Stimulated activated CD8-positive, alpha-beta memory T cell treated with anti-CD3 and anti-CD28 coated beads, Interleukin-12 subunit alpha, Interleukin-12 subunit beta, amount 100 ng/mL, for 24 hours (primary cell): Measurements from ENCODE around the gene TRPC5OS.

Source experiments
- DNase-seq: peaks from one replicate; pipeline ENCODE4 v3.0.0-alpha.2; 2020; ENCODE audit errors: extremely low read depth

Gene TRPC5OS

GRCh38 chrX:111875881-111876280 is at the start of gene TRPC5OS:
Gene TRPC5OS (plus strand): TSS chrX:111876181. CDS start chrX:111901850, 25,669 bp downstream.
- DNase-seq: no peak

- no peak for DNase-seq
Observed at GRCh38 chrX:111829345-111829744, 46.6 kb upstream of the TRPC5OS start.

- DNase-seq: no peak
Observed at GRCh38 chrX:111830571-111830970, 45.4 kb upstream of the TRPC5OS start.

- DNase-seq: no peak
Observed at GRCh38 chrX:111831343-111831742, 44.6 kb upstream of the TRPC5OS start.

DNA sequence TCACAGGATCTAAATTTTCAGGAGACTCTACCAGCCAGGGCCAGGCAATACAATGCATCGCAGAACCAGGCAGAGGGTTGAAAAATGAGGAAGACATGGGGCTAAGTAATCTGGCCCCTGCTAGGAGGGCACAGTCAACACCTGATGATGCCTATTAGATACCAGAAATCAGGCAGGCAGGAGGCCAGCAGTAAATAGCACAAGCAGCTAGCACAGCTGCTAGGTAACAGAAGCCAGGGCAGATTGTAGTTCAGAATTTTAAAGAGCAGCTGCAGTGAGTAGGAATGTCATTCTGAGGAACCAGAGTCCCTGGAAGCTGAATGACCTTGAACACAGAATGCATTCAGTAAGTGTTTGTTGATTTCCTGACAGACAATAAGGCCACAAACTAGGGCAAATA is 38.8 kb upstream of the TRPC5OS start:
- no peak for DNase-seq

- no peak for DNase-seq
Observed at GRCh38 chrX:111847491-111848133, 28.4 kb upstream of the TRPC5OS start.

DNA sequence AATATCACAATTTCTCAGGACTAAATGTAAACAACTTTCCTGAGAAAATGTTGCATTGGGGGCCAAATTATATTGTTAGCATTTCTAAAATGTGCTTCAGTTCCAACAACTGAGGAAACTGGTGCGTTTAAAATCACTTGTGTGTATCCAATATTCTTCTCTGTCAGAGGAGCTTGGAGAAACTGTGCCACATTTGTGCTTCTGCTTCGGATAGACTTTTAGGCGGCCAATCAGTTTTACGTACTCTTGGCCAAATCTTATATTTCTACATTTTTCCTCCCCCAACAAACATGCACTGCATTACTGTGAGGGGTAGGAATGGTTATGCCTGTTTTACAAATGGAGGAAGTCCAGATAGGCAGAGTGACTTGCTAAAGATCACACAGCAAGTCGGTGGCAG is 27.4 kb upstream of the TRPC5OS start:
- no peak for DNase-seq

GRCh38 chrX:111850975-111851374 is 25.0 kb upstream of the TRPC5OS start:
- DNase-seq: no peak

DNA sequence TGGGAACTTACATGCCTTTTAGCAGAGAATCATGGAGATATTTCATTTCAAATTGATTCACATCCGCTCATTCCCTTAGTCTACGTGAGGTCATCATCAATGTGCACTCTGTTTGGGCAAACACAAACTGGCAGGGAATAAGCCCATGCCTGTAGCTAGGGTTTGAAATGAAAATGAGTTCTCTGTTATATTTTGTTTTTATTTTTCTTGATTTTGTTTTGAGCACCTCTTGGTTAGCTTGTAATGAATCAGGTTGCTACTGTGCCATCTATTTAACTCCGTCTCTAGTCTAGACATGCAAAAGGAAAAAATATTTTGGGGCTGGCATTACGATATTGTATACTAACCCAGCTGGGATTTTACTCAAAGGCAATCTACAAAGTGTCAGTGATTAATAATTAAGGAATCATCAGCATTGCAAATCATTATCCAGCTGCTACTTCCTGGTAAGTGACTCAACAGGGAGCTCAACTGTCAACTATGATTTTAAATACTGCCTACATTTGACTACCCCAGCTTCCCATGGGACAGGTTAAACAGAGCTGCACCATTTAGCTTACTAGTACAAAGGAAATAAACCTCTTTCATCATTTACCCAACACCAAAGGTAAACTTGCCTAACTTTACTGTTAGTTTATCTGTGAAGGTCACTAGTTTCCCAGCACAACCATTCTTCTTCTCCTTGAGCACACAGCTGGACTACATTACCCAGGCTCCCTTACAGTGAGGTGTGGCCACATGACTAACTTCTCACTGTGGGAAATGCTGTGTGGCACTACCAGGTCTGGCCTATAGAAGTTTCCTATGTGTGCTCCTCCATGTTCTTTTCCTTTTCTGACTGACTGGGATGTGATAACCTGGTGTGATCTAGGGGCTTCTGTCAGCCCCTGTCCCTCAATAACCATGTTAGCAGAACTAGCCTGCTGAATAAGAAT is 21.2 kb upstream of the TRPC5OS start:
- DNase-seq: no peak

DNA sequence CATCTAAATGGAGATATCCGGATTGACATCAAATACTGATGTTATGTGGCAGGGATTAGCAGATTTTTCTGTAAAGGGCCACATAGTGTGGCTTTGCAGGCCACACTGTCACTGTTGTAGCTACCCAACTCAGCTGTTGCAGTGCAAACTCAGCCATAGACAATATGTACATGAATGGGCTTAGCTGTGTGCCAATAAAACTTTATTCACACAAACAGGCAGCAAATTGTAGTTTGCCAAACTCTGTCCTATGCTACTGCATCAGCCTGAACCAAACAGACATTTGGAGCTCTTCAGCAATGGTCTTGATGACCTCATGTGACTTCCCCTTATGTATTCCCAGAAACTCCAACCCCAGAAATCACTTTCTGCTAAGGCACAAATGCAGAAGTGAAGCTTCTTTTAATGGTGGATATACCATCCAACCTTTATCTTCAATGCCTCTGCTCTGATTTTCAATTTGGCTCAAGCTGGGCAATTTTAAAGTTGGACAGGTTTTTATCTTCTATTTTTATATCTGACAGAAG is 18.4 kb upstream of the TRPC5OS start:
- no peak for DNase-seq

DNA sequence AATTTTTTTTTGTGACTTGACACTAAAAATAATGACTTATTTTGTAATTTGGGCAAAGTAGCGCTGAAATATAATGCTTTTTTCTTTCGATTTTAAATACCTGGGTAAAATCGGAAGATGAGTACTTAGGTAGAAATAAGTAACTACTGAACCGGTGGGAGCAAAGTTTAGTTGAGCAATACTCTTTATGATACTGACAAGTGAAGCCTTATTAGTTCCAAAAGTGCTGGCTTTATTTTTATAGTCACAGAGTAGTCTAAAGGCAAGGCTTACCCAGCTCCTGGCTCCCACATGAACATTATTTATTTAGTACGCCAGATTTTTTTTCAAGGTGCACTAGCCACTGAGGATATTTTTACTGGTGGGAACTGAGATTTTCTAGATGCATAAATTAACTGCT is 14.4 kb upstream of the TRPC5OS start:
- DNase-seq: no peak

- DNase-seq: no peak
Observed at GRCh38 chrX:111867236-111867635, 8.7 kb upstream of the TRPC5OS start.

- DNase-seq: no peak
Observed at GRCh38 chrX:111868726-111869638, 7.0 kb upstream of the TRPC5OS start.

- DNase-seq: no peak
Observed at GRCh38 chrX:111869639-111870034, 6.3 kb upstream of the TRPC5OS start.

DNA sequence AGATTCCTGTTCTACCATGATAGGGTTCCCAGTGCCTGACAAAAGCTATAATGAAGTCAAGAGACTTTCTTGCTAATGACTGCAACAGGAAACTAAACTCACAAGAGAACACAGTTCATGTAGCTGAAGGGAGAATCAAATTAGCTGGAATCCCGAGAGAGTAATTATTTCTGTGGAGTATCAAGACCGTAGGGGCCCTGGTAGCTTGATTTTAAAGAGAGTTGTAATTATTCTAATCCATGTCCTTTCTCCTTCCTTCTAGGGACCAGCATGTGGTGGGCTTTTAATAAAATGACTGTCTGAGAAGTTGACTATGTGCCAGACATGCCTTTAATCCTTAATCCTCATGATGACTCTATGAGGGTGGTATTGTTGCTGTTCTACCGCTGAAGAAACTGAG is 1.7 kb upstream of the TRPC5OS start:
- no peak for DNase-seq

- no peak for DNase-seq
Observed at GRCh38 chrX:111876646-111877045, 665 bp downstream of the TRPC5OS start.

- no peak for DNase-seq
Observed at GRCh38 chrX:111877681-111878080, 1.7 kb downstream of the TRPC5OS start.

DNA sequence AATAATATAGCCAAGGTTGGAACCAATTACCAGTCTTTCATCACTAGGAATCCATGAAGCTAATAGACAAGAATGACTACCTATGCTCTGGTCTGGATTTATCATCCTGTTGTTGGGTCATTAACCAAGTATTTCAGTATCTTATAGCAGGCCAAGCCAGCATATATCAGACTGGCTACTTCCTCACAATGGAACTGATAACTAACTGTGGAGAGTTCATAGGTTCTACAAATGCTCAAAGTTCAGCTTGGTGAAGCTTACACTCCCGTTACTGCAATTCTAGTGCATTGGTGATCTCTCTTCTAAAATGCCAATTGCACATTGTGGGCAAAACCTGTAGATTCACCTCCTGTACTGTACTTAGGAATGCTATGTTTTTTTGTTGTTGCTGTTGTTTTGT is 4.8 kb downstream of the TRPC5OS start:
- no peak for DNase-seq

- no peak for DNase-seq
Observed at GRCh38 chrX:111881715-111882114, 5.7 kb downstream of the TRPC5OS start.

DNA sequence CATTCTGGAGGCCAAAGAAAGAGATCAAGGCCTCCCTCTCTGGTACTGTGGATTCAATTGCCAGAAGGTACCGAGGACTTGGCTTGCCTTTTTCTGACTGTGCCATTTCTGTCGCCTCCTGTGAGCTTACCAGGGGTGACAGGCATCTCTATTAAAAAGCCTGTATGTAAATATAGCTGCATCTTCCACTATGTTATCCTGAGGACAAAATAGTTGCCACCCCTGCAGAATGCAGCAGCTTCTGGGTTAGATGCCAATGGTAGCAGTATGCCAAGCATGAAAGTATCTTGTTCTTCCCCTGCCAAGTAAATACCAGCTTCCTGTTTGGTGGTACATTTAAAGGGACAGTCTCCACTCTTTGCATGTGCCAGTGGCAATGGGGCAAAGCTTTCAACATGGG is 10.7 kb downstream of the TRPC5OS start:
- no peak for DNase-seq

DNA sequence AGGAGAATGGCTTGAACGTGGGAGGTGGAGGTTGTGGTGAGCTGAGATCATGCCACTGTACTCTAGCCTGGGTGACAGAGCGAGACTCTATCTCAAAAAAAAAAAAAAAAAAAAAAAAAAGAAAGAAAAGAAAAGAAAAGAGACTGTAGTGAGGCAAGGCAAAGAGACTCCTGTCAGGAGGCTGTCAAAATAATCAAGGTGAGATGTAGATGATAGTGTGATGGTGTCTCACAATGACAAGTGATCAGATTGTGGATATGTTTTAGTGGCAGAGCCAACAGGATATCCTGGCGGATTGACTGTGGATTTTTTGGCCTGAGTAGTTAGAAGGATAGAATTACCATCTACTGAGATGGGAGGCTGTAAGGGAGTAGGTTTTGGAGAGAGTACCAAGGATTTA is 12.6 kb downstream of the TRPC5OS start:
- no peak for DNase-seq

DNA sequence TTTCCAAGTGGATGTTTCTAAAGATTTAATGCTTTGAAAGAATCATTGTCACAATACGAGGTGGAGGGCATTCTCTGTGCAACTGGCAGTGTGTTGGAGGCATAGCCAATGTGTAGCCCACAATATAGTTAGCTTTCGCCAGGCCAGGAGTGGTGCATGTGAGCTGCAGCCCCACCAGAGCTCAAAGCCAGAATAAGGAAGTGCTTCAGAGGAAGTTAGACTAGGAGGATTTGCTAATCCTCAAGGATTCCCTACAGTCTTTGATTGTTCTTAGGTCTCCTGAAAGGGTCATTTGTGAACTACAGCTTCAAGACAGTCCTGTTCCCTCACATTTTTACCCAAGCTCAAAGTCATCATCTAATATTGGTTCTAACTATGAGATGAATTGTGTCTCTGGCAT is 16.4 kb downstream of the TRPC5OS start:
- DNase-seq: no peak
